NCI-H82 treated with DMSO at 0.1 percent for 48 hours (cell line): ENCODE measurements around the gene SNX32.
"Not testable (repeated sequence)": the region's sequence is repeated elsewhere in the genome, so short reads cannot be mapped to it uniquely, and the experiment has no call there.

ENCODE experiments used
- DNase-seq: peaks from one replicate; lab custom pipeline; 2025; ENCODE audit not compliant: unreplicated experiment; lab: John Stamatoyannopoulos, UW

Gene SNX32

GRCh38 chr11:65883058-65883761 lies 49.4 kb downstream of the SNX32 start:
- DNase-seq: no peak

GRCh38 chr11:65883786-65884715 lies 50.3 kb downstream of the SNX32 start:
- no peak for DNase-seq

- peak; percentile 31 for DNase-seq
Measured at GRCh38 chr11:65884716-65885092, 50.9 kb downstream of the SNX32 start.

GRCh38 chr11:65885231-65885630 lies 51.5 kb downstream of the SNX32 start:
- DNase-seq: no peak

GRCh38 chr11:65885808-65886536 lies 52.2 kb downstream of the SNX32 start:
- DNase-seq: no peak

- no peak for DNase-seq
Measured at GRCh38 chr11:65886826-65887722, 53.3 kb downstream of the SNX32 start.

- DNase-seq: no peak
Measured at GRCh38 chr11:65887723-65888162, 54.0 kb downstream of the SNX32 start.

- DNase-seq: peak; percentile 76
Measured at GRCh38 chr11:65888163-65888814, 54.5 kb downstream of the SNX32 start, which contains the start of gene FIBP. TSS of gene FIBP (minus strand) at chr11:65888471. CDS start at chr11:65888418, 53 bp downstream.

- peak; percentile 75 for DNase-seq
Measured at GRCh38 chr11:65890324-65891218, 56.8 kb downstream of the SNX32 start, which contains the start of gene CCDC85B. TSS of gene CCDC85B (plus strand) at chr11:65890673. CDS start at chr11:65890784, 111 bp downstream.

GRCh38 chr11:65891219-65892136 lies 57.7 kb downstream of the SNX32 start:
- no peak for DNase-seq

- DNase-seq: not testable (repeated sequence)
Measured at GRCh38 chr11:65892137-65892540, 58.4 kb downstream of the SNX32 start.

GRCh38 chr11:65892661-65893317 lies 59.0 kb downstream of the SNX32 start:
- DNase-seq: no peak

GRCh38 chr11:65894034-65894591 lies 60.4 kb downstream of the SNX32 start:
- no peak for DNase-seq

GRCh38 chr11:65895482-65895981 lies 61.8 kb downstream of the SNX32 start:
- no peak for DNase-seq

GRCh38 chr11:65896034-65896999 lies 62.6 kb downstream of the SNX32 start:
- no peak for DNase-seq
